A549 (cell line): Measurements from ENCODE around the gene CACNA2D4.

Source experiments
- PBX3 ChIP-seq: IDR thresholded peaks from 2 replicates; pipeline ENCODE4 v1.6.1; 2012
- POLR2AphosphoS2 ChIP-seq: conservative IDR thresholded peaks from 2 replicates; pipeline ENCODE4 v1.6.1; 2012; ENCODE audit warnings: low read length, improper control_type of control experiment, inconsistent platforms

- TF ChIP-seq PBX3 (no peak), POLR2AphosphoS2 (no peak)
These were observed 112.0 kb downstream of the CACNA2D4 start for GRCh38 chr12:1806301-1807086.
